Stimulated activated CD4-positive, alpha-beta T cell treated with anti-CD3 and anti-CD28 coated beads, Interleukin-4, amount 100 ng/mL, for 1 hour (primary cell): ENCODE data around the gene POLR2A.
"Not testable (repeated sequence)": the region's sequence is repeated elsewhere in the genome, so short reads cannot be mapped to it uniquely, and the experiment has no call there.

Experiments
- DNase-seq: peaks from one replicate; pipeline ENCODE4 v3.0.0-alpha.2; 2020

Gene POLR2A

GRCh38 chr17:7460850-7461660, 23.1 kb upstream of the POLR2A start:
- DNase-seq: no peak

DNA sequence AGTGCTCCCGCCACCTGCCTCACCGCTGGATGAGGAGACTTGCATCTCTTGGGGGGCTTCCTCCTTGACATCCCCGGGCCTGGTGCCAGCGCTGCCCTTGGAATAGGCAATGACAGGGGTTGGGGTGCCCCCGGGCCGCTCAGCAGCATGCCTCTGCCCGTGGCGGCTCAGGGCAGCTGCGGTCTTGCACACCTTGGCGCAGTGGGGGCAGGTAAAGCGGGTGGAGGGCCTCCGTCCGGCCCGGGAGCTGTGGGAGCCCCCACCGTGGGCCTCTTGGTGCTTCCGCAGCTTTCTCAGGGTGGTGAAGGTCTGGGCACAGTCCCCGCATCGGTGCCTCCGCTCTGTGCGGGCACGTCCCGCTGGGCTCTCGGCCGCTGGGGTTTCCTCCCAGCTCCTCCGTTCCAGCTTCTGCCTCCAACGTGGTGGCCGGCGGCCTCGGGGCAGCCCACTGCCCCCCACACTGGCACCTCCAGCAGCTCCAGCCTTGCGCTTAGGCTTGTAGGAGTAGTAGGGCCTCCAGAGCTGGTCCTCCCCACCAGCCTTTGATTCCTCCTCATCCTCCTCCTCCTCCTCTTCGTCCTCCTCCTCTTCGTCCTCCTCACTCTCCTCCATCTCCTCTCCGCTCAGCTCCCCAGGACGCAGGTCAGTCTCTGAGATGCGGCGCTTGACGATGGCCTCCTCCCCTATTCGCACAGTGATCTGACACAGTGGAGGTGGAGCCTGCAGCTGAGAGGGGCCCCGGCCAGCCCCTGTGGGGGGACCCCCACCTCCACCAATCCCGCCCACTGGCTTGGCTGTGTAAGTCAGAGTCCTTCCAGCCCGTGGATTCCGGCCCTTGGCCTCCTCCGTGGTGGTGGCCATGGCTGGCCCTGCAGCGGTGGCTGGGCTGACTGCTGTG, 21.4 kb upstream of the POLR2A start:
- DNase-seq: no peak

- DNase-seq: no peak
These were observed 20.8 kb upstream of the POLR2A start for GRCh38 chr17:7463372-7463846.

GRCh38 chr17:7464081-7464480, 20.1 kb upstream of the POLR2A start:
- DNase-seq: no peak

GRCh38 chr17:7465597-7466275, 18.4 kb upstream of the POLR2A start:
- no peak for DNase-seq

DNA sequence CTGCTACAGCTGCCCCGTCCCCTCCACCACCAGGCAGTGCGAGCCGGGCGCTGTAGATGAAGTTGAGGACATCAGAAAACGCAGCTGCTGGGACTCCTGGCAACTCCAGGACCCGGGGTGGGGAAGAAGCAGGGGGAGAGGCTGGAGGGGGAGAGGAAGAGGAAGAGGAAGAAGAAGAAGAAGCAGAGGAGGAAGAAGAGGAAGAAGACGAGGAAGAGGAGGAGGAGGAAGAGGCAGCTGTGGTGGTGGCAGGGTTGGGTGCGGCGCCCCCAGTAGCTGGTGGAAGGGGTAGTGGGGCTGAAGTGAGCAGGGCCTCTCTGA, 17.9 kb upstream of the POLR2A start:
- no peak for DNase-seq

- DNase-seq: no peak
These were observed 17.4 kb upstream of the POLR2A start for GRCh38 chr17:7466639-7467341.

DNA sequence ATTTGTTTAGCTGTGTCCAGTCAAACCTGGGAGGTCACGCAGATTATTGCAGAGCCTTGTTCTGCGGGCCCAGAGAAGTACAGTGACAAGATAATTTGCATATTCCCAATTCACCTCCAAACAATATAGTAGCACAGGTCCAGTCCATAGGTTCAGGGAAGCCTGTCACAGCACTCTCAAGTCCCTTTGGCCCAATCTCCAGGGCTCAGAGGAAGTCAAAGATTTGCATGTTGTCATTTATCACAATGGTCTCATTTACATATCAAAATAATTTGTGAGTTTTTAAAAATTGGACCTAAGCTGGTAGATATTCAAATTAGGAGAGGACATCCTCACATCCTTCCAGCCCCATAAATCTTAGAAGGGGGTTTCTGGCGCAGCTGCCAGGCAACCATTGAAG, 16.7 kb upstream of the POLR2A start:
- no peak for DNase-seq

GRCh38 chr17:7468290-7468689, 15.9 kb upstream of the POLR2A start:
- DNase-seq: no peak

- DNase-seq: no peak
These were observed 15.3 kb upstream of the POLR2A start for GRCh38 chr17:7468804-7469389.

- DNase-seq: not testable (repeated sequence)
These were observed 14.3 kb upstream of the POLR2A start for GRCh38 chr17:7469843-7470242.

- not testable (repeated sequence) for DNase-seq
These were observed 13.7 kb upstream of the POLR2A start for GRCh38 chr17:7470457-7470973.

DNA sequence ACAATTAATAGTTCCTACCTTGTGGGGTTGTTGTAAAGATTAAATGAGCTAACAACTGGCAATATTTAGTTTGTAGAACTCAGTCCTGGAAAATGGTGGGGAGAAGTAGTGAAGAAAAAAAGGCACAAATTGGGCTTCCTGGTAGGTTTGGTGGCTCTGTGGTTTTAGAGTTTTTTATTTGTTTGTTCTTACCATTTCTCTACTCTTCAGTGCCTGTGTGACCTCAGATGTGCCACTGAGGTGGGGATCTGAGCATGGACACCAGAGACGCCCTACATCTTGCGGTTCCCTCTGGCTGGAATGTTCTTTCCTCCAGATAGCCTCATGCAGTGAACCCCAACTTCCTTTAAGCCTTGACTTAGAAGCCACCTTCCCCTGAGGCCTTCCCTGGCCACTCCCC, 12.4 kb upstream of the POLR2A start:
- DNase-seq: no peak

DNA sequence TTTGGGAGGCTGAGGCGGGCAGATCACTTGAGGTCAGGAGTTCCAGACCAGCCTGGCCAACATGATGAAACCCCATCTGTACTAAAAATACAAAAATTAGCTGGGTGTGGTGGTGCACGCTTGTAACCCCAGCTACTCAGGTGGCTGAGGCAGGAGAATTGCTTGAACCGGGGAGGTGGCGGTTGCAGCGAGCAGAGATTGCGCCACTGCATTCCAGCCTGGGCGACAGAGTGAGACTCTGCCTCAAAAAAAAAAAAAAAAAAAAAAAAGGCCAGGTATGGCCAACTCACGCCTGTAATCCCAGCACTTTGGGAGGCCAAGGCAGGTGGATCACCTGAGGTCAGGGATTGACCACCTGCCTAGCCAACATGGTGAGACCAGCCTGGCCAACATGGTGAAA, 9.4 kb upstream of the POLR2A start:
- DNase-seq: not testable (repeated sequence)

GRCh38 chr17:7475764-7476422, 8.3 kb upstream of the POLR2A start:
- DNase-seq: no peak

DNA sequence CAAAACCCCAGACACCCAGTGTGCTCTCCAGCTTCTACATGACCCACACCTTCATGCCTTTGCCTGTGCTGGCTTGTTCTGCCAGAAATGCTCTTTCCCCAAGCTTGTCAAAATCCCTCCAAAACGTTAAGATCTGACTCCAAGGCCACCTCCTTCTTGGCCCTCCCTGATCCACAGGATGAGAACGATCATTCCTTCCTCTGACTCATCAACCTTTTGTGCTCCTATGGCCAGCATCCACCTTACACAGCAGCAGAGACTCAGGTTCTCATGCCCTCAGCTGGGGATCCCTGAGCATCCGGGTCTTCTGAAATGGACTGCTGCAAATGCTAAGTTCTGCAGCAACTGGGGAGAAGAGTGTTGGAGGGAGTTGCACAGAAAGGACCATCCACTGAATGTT, 7.7 kb upstream of the POLR2A start:
- no peak for DNase-seq

DNA sequence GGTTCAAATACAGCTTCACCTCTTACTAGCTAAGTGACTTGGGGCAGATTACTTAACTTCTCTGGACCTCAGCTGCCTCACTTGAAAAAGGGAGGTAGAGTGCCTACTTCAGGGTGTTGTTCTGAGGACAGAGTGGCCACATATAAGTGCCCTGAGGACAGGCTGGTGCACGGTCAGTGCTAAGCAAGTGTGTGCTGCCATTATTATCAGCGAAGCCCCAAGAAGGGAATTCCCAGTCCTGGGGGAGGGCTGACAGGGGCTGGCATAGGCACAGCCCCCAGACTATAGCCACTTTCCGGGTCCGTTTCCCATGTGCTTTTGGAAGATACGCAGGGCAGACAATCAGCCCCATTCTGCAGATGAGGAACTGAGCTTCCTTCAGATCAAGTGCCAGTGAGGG, 7.2 kb upstream of the POLR2A start:
- DNase-seq: no peak

- peak; percentile 32 for DNase-seq
These were observed 6.5 kb upstream of the POLR2A start for GRCh38 chr17:7477392-7478275.

DNA sequence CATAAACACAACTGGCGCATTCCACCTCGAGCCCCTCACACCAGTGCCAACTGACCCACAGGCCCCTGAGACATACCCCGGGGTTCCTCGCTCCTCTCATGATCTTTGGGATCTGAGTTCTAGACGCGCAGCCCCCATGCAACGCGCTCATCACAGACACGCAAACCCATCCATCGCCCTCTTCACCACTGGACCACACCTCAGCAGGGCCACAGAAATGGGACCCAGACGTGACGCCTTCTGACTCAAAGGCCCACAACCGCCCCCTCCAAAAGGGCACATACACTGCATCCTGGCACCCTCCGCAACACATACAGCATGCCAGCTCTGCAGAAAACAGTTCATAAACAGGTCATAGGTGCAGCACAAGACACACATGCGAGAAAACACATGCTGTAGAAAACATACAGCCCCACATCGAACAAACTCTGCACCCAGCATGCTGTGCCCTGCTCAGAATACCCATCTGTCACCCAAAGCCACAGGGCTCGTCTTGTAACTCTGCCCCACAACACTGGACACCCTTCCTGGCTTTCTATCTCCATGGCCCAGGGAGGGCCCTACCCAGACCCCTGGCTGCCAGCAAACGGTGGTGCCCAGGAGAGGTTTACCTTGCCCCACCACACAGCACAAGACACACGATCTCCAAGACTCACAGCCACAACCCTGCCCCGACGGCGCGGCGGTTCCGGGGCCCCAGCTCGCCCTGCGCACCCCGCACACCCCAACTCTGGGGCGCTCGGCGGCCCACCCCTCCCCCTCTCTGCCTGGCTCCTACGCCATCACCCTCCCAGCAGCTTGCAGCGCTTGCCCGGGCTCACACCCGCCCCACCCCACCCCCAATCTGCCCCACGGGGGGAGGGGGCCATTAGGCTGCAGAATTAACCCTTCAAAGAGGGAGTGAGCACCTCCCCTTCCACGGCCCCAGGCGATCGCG, 5.6 kb upstream of the POLR2A start:
- DNase-seq: peak; percentile 55
